Thoracic aorta (tissue), 2 donors: ENCODE results near the gene B3GNT5. TPM values are rescaled to one million over a fixed set of nuclear protein-coding genes. Genes with fewer than 3 reads are reported as not detected.

Experiments used
- ATAC-seq: fragments of 150-250 bp; one replicate; pipeline ENCODE4 v1.8.0; 2017; ENCODE audit warnings: low read depth; ENCODE audit not compliant: insufficient number of reproducible peaks, low FRiP score
- DNase-seq: peaks from one replicate; pipeline ENCODE4 v3.0.0-alpha.2; 2020; ENCODE audit warnings: low spot score
- H3K27ac ChIP-seq, 2 donors: fragments of 200-600 bp; sonication (generic); 1 replicate in 1 of 2; 2 replicates in 1 of 2; pipeline ENCODE4 v1.5.1; 2016; ENCODE audit warnings: mild to moderate bottlenecking in 2 of 2, moderate library complexity in 2 of 2
- H3K27me3 ChIP-seq: fragments of 200-600 bp; sonication (generic); replicated peaks from 2 replicates; pipeline ENCODE4 v1.6.0; 2016; ENCODE audit warnings: mild to moderate bottlenecking; ENCODE audit not compliant: insufficient read depth
- H3K36me3 ChIP-seq: fragments of 200-600 bp; sonication (generic); one replicate; pipeline ENCODE4 v1.5.1; 2016
- H3K4me1 ChIP-seq, 2 donors: fragments of 200-600 bp; sonication (generic); 1 replicate in 1 of 2; 2 replicates in 1 of 2; pipeline versions ENCODE4 v1.5.1 to v1.6.0; 2016; ENCODE audit warnings: low read depth in 2 of 2, mild to moderate bottlenecking in 1 of 2; ENCODE audit not compliant: control insufficient read depth in 1 of 2
- H3K4me3 ChIP-seq: fragments of 200-600 bp; sonication (generic); 2 replicates; pipeline ENCODE4 v1.5.1; 2016; ENCODE audit warnings: mild to moderate bottlenecking
- H3K9me3 ChIP-seq: fragments of 200-600 bp; sonication (generic); 2 replicates; pipeline ENCODE4 v1.5.1; 2016
- total RNA-seq, 2 donors: library from RNA; depleted of rRNA; stranded (reverse); fragments of >200 nt; gene quantifications; one replicate each; pipeline versions ENCODE4 v1.1.0 to v1.2.3, GENCODE V29; 2016
- TF ChIP-seq, protein P1 (sequence below): fragments of 200-600 bp; sonication (generic); IDR thresholded peaks from one replicate; pipeline ENCODE4 v1.5.1; 2019; ENCODE audit warnings: antibody characterized with exemption

B3GNT5 gene
- total RNA-seq, 2 donors from 2014 or later: 3.1 to 7.5 TPM

DNA sequence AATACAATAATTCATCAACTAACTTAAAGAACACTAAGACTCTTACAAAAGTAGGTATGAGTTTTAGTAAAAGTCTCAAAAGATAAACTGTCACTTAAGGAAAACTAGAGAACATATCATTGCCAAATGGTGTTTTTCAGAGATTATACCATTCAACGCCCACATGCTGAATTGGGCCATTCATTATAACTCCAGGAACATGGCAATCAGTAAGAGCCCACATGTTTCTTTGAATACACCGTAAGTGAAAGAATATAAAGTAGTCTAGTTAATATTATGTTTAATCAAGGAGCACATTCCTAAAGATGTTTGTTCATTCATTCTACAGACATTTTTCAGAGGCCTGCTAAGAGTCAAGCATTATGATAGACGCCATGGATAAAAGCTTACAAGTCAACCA is 22.9 kb downstream of the B3GNT5 start:
- TF ChIP-seq, protein P1, sequence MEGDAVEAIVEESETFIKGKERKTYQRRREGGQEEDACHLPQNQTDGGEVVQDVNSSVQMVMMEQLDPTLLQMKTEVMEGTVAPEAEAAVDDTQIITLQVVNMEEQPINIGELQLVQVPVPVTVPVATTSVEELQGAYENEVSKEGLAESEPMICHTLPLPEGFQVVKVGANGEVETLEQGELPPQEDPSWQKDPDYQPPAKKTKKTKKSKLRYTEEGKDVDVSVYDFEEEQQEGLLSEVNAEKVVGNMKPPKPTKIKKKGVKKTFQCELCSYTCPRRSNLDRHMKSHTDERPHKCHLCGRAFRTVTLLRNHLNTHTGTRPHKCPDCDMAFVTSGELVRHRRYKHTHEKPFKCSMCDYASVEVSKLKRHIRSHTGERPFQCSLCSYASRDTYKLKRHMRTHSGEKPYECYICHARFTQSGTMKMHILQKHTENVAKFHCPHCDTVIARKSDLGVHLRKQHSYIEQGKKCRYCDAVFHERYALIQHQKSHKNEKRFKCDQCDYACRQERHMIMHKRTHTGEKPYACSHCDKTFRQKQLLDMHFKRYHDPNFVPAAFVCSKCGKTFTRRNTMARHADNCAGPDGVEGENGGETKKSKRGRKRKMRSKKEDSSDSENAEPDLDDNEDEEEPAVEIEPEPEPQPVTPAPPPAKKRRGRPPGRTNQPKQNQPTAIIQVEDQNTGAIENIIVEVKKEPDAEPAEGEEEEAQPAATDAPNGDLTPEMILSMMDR: no peak
- no peak overlapping the region for H3K27ac ChIP-seq
- no peak for DNase-seq
- H3K9me3 ChIP-seq: no peaks in the 10 kb centered on the region
- no peaks in the 10 kb centered on the region for H3K36me3 ChIP-seq
- H3K4me3 ChIP-seq: no peak overlapping the region
- ATAC-seq: no peak
- peaks cover 4 to 12% of the 10 kb centered on the region in 2 donors for H3K4me1 ChIP-seq
- H3K27me3 ChIP-seq: no peaks in the 10 kb centered on the region

DNA sequence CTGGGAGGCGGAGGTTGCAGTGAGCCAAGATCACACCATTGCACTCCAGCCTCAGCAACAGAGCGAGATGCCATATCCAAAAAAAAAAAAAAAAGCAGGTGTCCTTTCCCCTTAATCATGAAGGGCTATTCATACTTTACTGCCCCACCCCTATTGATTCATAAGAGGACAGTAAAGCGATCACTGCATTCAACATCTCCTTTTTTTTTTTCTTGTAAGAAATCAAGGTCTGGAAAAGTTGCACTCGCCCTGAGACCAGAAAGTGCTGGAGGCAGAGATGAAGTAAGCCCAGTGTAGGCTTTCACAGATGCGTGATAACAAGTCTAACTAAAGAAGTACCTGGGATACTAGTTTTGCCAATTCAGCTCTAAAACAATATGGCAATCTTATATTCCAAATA is 24.2 kb downstream of the B3GNT5 start:
- H3K36me3 ChIP-seq: no peaks in the 10 kb centered on the region
- H3K27me3 ChIP-seq: no peaks in the 10 kb centered on the region
- no peak for ATAC-seq
- no peak for DNase-seq
- H3K4me3 ChIP-seq: no peak overlapping the region
- H3K9me3 ChIP-seq: no peaks in the 10 kb centered on the region
- H3K27ac ChIP-seq: no peak overlapping the region
- peaks cover 4 to 12% of the 10 kb centered on the region in 2 donors for H3K4me1 ChIP-seq
- TF ChIP-seq, protein P1: no peak

DNA sequence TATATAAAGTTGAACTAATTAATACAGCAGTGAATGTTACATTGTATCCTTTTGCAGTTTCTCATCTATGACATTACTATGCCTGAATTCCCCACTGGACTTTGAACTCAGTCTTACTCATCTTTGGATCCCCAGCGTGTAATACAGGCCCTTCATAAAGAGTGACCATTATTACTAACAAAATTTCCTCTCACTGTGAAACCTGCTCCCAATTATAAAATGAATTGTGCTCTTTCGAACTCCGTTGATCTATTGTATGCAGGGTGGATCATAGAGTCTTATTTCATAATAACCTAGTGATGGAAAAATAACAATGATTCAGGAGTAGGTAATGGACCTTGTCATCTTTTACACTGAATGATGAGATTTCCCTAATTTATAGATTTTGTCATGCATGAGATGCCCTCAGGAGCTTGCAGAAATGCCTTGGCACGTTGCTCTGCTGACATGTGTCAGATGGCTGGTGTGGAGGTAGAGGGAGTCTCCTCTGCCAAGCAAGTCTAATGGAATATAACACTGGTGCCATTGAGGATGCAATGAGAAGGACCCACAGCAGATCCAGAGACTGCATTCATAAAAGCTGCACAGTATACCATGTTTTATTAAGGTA is 25.5 kb downstream of the B3GNT5 start:
- no peaks in the 10 kb centered on the region for H3K36me3 ChIP-seq
- no peak for ATAC-seq
- TF ChIP-seq, protein P1: no peak
- no peaks in the 10 kb centered on the region for H3K9me3 ChIP-seq
- H3K4me3 ChIP-seq: no peak overlapping the region
- H3K27ac ChIP-seq: no peak overlapping the region
- H3K4me1 ChIP-seq: peaks cover 4 to 12% of the 10 kb centered on the region in 2 donors
- no peaks in the 10 kb centered on the region for H3K27me3 ChIP-seq
- no peak for DNase-seq

DNA sequence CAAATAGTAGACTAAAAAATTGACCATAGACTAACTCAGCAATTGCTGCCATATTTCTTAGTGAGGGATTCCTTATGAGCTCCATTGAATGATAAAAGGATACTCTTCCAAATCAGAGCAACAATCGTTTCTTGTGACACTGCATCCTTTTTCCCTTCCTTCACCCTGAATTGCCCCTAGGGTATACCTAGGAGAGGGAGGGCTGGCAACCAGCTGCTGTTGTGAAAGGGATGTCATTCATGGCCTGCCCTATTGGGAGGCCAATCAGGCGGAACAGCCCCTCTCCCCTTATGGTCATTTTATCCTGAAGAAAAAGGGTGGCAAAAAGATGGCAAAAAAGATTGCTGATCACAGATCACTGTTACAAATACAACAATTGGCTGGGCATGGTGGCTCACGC is 26.3 kb downstream of the B3GNT5 start:
- TF ChIP-seq, protein P1: no peak
- no peaks in the 10 kb centered on the region for H3K36me3 ChIP-seq
- no peak overlapping the region for H3K27ac ChIP-seq
- peaks cover 4 to 15% of the 10 kb centered on the region in 2 donors for H3K4me1 ChIP-seq
- no peak for DNase-seq
- no peak for ATAC-seq
- H3K9me3 ChIP-seq: no peaks in the 10 kb centered on the region
- H3K4me3 ChIP-seq: no peak overlapping the region
- no peaks in the 10 kb centered on the region for H3K27me3 ChIP-seq

DNA sequence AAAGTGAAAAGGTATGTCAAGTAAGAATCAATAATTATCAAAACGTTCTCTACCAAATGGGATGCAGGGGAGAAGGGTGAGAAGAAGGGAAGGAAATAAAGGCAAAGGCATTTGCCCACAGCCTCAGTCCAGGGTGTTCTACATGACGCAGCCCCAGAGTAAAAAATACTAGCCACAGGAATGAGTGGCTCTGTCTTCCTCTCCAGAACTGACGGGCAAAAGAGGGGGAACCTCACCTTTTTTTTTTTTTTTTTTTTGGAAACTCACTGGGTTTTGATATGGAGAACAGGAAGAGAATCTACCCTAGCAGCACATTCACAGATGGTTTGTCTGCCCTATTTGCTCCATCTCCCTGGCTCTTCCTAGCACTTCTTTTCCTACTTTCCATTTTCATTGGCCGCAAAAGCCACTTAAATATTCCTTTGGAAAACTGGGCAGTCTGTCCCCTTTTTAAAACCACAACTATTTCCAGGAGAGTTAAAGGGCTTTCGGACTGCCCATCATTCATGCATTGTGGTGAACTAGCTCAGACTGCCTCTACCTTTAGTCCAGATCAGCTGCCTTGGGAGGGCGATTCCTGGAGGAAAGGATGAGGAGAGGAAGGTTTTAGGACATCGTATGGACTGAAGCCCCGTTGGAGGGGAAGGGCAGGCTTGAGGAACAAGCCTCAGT is 28.2 kb downstream of the B3GNT5 start:
- Histone ChIP-seq H3K4me3 (no peak overlapping the region), H3K4me1 (peaks cover 11 to 21% of the 10 kb centered on the region in 2 donors), H3K9me3 (no peaks in the 10 kb centered on the region), H3K27ac (no peak overlapping the region), H3K27me3 (no peaks in the 10 kb centered on the region), H3K36me3 (no peaks in the 10 kb centered on the region)
- ATAC-seq (no peak), DNase-seq (no peak)
- TF ChIP-seq, protein P1: no peak
